Sigmoid colon (tissue), 7 donors: ENCODE results near the gene CAMK1D. TPM values are rescaled to one million over a fixed set of nuclear protein-coding genes. Genes with fewer than 3 reads are reported as not detected.

ENCODE experiments used
- DNase-seq: peaks from one replicate; pipeline ENCODE4 v3.0.0-alpha.2; 2019
- H3K27ac ChIP-seq, 4 donors: fragments of 200-600 bp; sonication (generic); one replicate each; pipeline ENCODE4 v1.5.1; 2016 to 2019; ENCODE audit warnings: mild to moderate bottlenecking in 1 of 4
- H3K27me3 ChIP-seq, 3 donors: fragments of 200-600 bp; sonication (generic); one replicate each; pipeline ENCODE4 v1.5.1; 2019; ENCODE audit warnings: mild to moderate bottlenecking in 1 of 3
- H3K36me3 ChIP-seq, 4 donors: fragments of 200-600 bp; sonication (generic); one replicate each; pipeline ENCODE4 v1.5.1; 2016 to 2019
- H3K4me1 ChIP-seq, 4 donors: fragments of 200-600 bp; sonication (generic); one replicate each; pipeline ENCODE4 v1.5.1; 2017 to 2019
- H3K4me3 ChIP-seq, 4 donors: fragments of 200-600 bp; sonication (generic); one replicate each; pipeline ENCODE4 v1.5.1; 2017 to 2019; ENCODE audit warnings: mild to moderate bottlenecking in 2 of 4, moderate library complexity in 1 of 4
- H3K9me3 ChIP-seq, 4 donors: fragments of 200-600 bp in 3 of 4; sonication (generic) in 3 of 4; one replicate each; pipeline versions ENCODE4 v1.5.1 to v1.6.1; 2013 to 2019
- CTCF ChIP-seq, 4 experiments: fragments of 450-650 bp in 3 of 4; fragments of 200-600 bp in 1 of 4; IDR thresholded peaks; one replicate each; pipeline ENCODE4 v1.5.1; 2016 to 2019; ENCODE audit warnings: antibody characterized with exemption in 4 of 4, mild to moderate bottlenecking in 3 of 4, moderate library complexity in 2 of 4
- EP300 ChIP-seq, 4 donors: sonication (generic); formaldehyde crosslinking; IDR thresholded peaks; one replicate each; pipeline ENCODE4 v1.6.1; 2017; ENCODE audit warnings: antibody characterized with exemption in 4 of 4
- POLR2A ChIP-seq, 2 donors: fragments of 450-650 bp; IDR thresholded peaks; one replicate each; pipeline ENCODE4 v1.6.1; 2016; ENCODE audit warnings: antibody characterized with exemption in 2 of 2, mild to moderate bottlenecking in 2 of 2, moderate library complexity in 2 of 2
- POLR2AphosphoS5 ChIP-seq, 4 donors: sonication (generic); formaldehyde crosslinking; IDR thresholded peaks; one replicate each; pipeline ENCODE4 v1.6.1; 2017; ENCODE audit warnings: antibody characterized with exemption in 4 of 4
- WGBS, 2 donors: extraction: QIAGEN DNeasy Blood & Tissue Kit; methylation state at CpG; one replicate each; pipeline ENCODE4 v1.1.7; 2013; 5-methylcytosine and 5-hydroxymethylcytosine counted together
- intact Hi-C: fragments of 100-400 bp; cut with DNase I; formaldehyde crosslinking; loops from one replicate; pipeline ENCODE4 v1.15.1; 2023
- polyA plus RNA-seq, 3 donors: library from polyadenylated mRNA; stranded (reverse); fragments of 200-250 nt; gene quantifications; one replicate each; pipeline ENCODE4 v1.2.3, GENCODE V29; 2013
- small RNA-seq, 3 donors: library from RNA; depleted of rRNA; stranded (forward); fragments of <200 nt; gene quantifications; one replicate each; pipeline ENCODE3, GENCODE V24; 2016
- total RNA-seq, 4 donors: library from RNA; depleted of rRNA; stranded (reverse); fragments of >200 nt; gene quantifications; one replicate each; pipeline ENCODE4 v1.1.0, GENCODE V29; 2016
- donor health status: healthy with polysubstance abuse.
- donor health status: Bipolar disorder and iron deficiency.
- donor health status: healthy.

The CAMK1D gene
- total and polyA plus RNA-seq, 7 donors, result 7.2 to 11.5 (median 8.6) TPM

GRCh38 chr10:12880423-12880822 lies 531.1 kb downstream of the CAMK1D start:
- no peaks in the 10 kb centered on the region for H3K36me3 ChIP-seq
- no peaks in the 10 kb centered on the region for H3K9me3 ChIP-seq
- no peak for DNase-seq
- intact Hi-C loops, result no loop called here
- H3K4me1 ChIP-seq, result no peaks in the 10 kb centered on the region
- no peak overlapping the region for H3K4me3 ChIP-seq
- no peak for TF ChIP-seq POLR2AphosphoS5 (IDR thresholded peaks at IDR 0.05)
- no peak for TF ChIP-seq EP300 (IDR thresholded peaks at IDR 0.05)
- no peak for TF ChIP-seq POLR2A (IDR thresholded peaks at IDR 0.05)
- no peak for TF ChIP-seq CTCF (IDR thresholded peaks at IDR 0.05)
- no peak overlapping the region for H3K27ac ChIP-seq
- H3K27me3 ChIP-seq, result no peaks in the 10 kb centered on the region

- WGBS, 2 donors, result 87 to 90% methylated on average over 6 of the region's 6 CpGs
- Histone ChIP-seq H3K4me3 (no peak overlapping the region), H3K27me3 (no peaks in the 10 kb centered on the region), H3K27ac (no peak overlapping the region), H3K9me3 (no peaks in the 10 kb centered on the region), H3K4me1 (peaks cover 0 to 9% (median 0%) of the 10 kb centered on the region in 4 donors), H3K36me3 (no peaks in the 10 kb centered on the region)
- TF ChIP-seq POLR2AphosphoS5 (IDR thresholded peaks at IDR 0.05) (no peak), CTCF (IDR thresholded peaks at IDR 0.05) (no peak), EP300 (IDR thresholded peaks at IDR 0.05) (no peak), POLR2A (IDR thresholded peaks at IDR 0.05) (no peak)
- intact Hi-C loops, result no loop called here
- DNase-seq, result no peak
These were observed 535.5 kb downstream of the CAMK1D start for GRCh38 chr10:12884851-12885250.

Small RNAs within 50 kb of the gene (small RNA-seq; reads per million reads assigned to genes)
- 0 reads per million in 3 donors for gene MIR4480
- 0 reads per million in 3 donors for gene MIR548Q
- 0 to 0.06 (median 0) reads per million in 3 donors for gene RF00279
- 0 reads per million in 3 donors for gene RN7SL198P
- 0 reads per million in 3 donors for gene RNU6ATAC39P

Other genes with a start within 250 kb of the CAMK1D start
- gene SEC61A2, start 219.9 kb upstream of the CAMK1D start, total RNA-seq, result 10 to 100 TPM in 1 of 4 donors, 1 to 10 TPM in 3; 7.5 to 11.1 (median 9.1) TPM
- 1 to 10 TPM in 2 of 3 donors, under 1 TPM in 1; 0.69 to 3.2 (median 1.8) TPM for gene SEC61A2, start 219.9 kb upstream of the CAMK1D start, polyA plus RNA-seq
- gene NUDT5, start 153.7 kb upstream of the CAMK1D start, total RNA-seq, result 10 to 100 TPM; 20.0 to 31.6 (median 24.0) TPM
- gene NUDT5, start 153.7 kb upstream of the CAMK1D start, polyA plus RNA-seq, result 10 to 100 TPM; 30.0 to 52.9 (median 44.4) TPM
- 10 to 100 TPM; 33.8 to 61.7 (median 48.5) TPM for gene CDC123, start 153.4 kb upstream of the CAMK1D start, total RNA-seq
- 10 to 100 TPM; 44.2 to 70.3 (median 55.9) TPM for gene CDC123, start 153.4 kb upstream of the CAMK1D start, polyA plus RNA-seq